22Rv1 (cell line): ENCODE measurements around the gene ATP6V1G1.

Source experiments
- ZFX ChIP-seq: fragments of 450-650 bp; IDR thresholded peaks from 2 replicates; pipeline ENCODE4 v1.6.1; 2017; ENCODE audit warnings: antibody characterized with exemption, borderline replicate concordance
- TF ChIP-seq, protein P1 (sequence below): fragments of 450-650 bp; IDR thresholded peaks from 2 replicates; pipeline ENCODE4 v1.5.1; 2017; ENCODE audit warnings: mild to moderate bottlenecking

- TF ChIP-seq, protein P1, sequence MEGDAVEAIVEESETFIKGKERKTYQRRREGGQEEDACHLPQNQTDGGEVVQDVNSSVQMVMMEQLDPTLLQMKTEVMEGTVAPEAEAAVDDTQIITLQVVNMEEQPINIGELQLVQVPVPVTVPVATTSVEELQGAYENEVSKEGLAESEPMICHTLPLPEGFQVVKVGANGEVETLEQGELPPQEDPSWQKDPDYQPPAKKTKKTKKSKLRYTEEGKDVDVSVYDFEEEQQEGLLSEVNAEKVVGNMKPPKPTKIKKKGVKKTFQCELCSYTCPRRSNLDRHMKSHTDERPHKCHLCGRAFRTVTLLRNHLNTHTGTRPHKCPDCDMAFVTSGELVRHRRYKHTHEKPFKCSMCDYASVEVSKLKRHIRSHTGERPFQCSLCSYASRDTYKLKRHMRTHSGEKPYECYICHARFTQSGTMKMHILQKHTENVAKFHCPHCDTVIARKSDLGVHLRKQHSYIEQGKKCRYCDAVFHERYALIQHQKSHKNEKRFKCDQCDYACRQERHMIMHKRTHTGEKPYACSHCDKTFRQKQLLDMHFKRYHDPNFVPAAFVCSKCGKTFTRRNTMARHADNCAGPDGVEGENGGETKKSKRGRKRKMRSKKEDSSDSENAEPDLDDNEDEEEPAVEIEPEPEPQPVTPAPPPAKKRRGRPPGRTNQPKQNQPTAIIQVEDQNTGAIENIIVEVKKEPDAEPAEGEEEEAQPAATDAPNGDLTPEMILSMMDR = no peak
- TF ChIP-seq ZFX = no peak
Observed at GRCh38 chr9:114558027-114558675, 29.4 kb upstream of the ATP6V1G1 start.
